Cardiac muscle cell (in vitro differentiated cells and primary cell): Measurements from ENCODE around the gene SPTAN1. TPM values are rescaled to one million over a fixed set of nuclear protein-coding genes. Genes with fewer than 3 reads are reported as not detected.

Experiments used
- DNase-seq, 2 donors: peaks; one replicate each; pipeline versions ENCODE4 v3.0.0 to v3.0.0-alpha.2; 2010 to 2017; ENCODE audit warnings: low read depth in 1 of 2, low spot score in 1 of 2
- H3K27ac ChIP-seq: fragments of 200-600 bp; sonication (generic); 2 replicates; pipeline ENCODE4 v1.5.1; 2016
- H3K27me3 ChIP-seq: fragments of 200-600 bp; sonication (generic); 2 replicates; pipeline ENCODE4 v1.6.0; 2016; ENCODE audit warnings: control low read depth
- H3K36me3 ChIP-seq: fragments of 200-600 bp; sonication (generic); 2 replicates; pipeline ENCODE4 v1.5.1; 2016; ENCODE audit warnings: control low read depth
- H3K4me1 ChIP-seq: fragments of 200-600 bp; sonication (generic); 2 replicates; pipeline ENCODE4 v1.8.1; 2017; ENCODE audit warnings: low read depth, mild to moderate bottlenecking, mixed run types
- H3K4me3 ChIP-seq: fragments of 200-600 bp; sonication (generic); 2 replicates; pipeline ENCODE4 v1.5.1; 2016; ENCODE audit warnings: mild to moderate bottlenecking
- H3K9me3 ChIP-seq: fragments of 200-600 bp; sonication (generic); 2 replicates; pipeline ENCODE4 v1.5.1; 2017; ENCODE audit warnings: low read depth, mild to moderate bottlenecking, control low read depth
- CTCF ChIP-seq: IDR thresholded peaks from 2 replicates; pipeline ENCODE4 v1.5.1; 2012; ENCODE audit warnings: low read depth, mild to moderate bottlenecking, low read length
- polyA plus RNA-seq: library from polyadenylated mRNA; unstranded; fragments of >200 nt; fragmentation: Nextera tagmentation; extraction: Ambion mirVana; gene quantifications from 2 replicates; pipeline ENCODE4 v1.2.1, GENCODE V29; 2016
- total RNA-seq: library from RNA; depleted of rRNA; stranded (reverse); fragments of >200 nt; gene quantifications from 2 replicates; pipeline ENCODE4 v1.2.3, GENCODE V29; 2016

SPTAN1 gene
- total and polyA plus RNA-seq, 2 experiments from 2014 or later, result 118 to 227 TPM

DNA sequence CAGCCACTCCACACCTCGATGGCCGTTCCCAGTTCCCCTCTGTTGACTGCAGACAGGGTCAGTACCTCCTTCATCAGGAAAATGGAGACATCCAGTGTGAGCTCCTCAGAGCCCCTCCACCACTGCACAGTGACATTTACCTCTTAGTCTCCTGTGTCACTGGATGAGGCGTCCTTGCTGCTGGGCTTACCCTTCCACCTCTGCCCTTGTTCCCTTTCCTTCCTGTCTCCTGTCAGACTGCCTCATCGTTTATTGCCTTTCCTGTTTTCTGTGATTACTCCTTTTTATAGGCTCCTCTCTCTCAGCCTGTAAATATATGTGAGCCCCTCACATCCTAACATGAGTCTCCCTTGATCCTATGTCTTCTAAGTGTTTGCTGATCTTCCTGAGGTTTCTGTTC, 23.2 kb upstream of the SPTAN1 start:
- Histone ChIP-seq H3K4me3 (no peak overlapping the region), H3K36me3 (peaks cover 27% of the 10 kb centered on the region)

DNA sequence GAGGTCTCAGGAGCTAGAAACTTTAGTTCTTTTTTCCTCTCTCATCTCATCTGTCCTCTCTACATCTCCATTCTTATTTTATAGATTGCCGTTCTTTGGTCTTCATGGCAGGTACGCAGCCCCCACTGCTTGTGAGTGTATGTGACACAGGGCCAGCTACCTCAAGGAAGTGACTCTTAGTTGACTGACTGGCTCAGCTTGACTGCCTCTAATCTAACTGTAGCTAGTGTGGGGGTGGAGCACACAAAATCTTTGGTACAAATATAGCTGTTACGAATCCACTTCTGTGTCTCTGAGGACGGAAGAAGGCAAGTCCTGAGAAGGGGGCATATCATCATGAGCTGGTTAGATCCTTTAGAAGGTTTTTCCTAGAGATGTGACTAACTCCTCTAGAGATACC, 19.8 kb upstream of the SPTAN1 start:
- no peak for TF ChIP-seq CTCF
- Histone ChIP-seq H3K4me1 (peaks cover 5% of the 10 kb centered on the region), H3K27ac (peak overlapping the region; percentile 87), H3K9me3 (no peaks in the 10 kb centered on the region), H3K27me3 (no peaks in the 10 kb centered on the region), H3K36me3 (peaks cover 12% of the 10 kb centered on the region), H3K4me3 (no peak overlapping the region)
- peak in 1 of 2 donors; percentile 27 for DNase-seq

More for the DNA sequence above, 23.2 kb upstream of the SPTAN1 start:
- H3K27me3 ChIP-seq, result no peaks in the 10 kb centered on the region
- no peak overlapping the region for H3K27ac ChIP-seq
- DNase-seq, result no peak
- no peak for TF ChIP-seq CTCF
- H3K9me3 ChIP-seq, result no peaks in the 10 kb centered on the region
- peaks cover 5% of the 10 kb centered on the region for H3K4me1 ChIP-seq

DNA sequence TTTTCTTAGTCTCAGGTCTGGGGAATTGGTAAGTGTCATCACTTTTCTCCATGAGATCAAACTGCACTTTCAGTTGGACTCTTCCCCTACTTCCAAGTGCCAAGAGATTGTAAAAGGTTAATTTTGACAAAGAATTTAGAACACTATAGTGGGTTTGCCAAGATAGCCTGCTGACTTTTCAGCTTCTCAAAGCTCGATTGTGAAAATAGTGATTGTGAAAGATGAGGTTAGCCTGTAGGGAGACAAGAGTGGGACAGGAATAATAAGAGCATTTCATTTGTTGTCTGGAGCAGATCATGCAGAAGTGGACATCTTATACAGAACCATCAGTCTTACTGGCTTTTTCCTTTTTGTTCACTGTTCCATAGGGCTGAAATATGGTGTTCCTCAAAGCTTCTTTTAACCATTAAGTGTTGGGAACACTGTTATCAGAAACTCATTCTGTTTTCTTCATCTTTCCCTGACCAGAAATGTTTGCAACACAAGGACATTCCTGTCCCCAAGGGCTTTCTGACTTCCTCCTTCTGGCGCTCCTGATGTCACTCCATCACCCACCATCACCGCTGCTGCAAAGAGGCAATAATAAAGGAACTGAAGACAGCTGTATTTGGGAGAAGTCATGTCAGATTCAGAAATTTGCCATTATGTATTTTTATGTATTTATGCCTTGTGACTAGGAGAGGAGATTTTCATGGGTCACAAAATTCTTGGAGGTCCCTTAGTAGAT, 11.6 kb upstream of the SPTAN1 start:
- Histone ChIP-seq H3K9me3 (no peaks in the 10 kb centered on the region), H3K27me3 (no peaks in the 10 kb centered on the region), H3K36me3 (peaks cover 43% of the 10 kb centered on the region), H3K4me3 (no peak overlapping the region), H3K4me1 (no peaks in the 10 kb centered on the region), H3K27ac (no peak overlapping the region)
- TF ChIP-seq CTCF, result no peak
- DNase-seq, result peak in 1 of 2 donors; percentile 68

- no peak overlapping the region for H3K27ac ChIP-seq
- peaks cover 9% of the 10 kb centered on the region for H3K36me3 ChIP-seq
- TF ChIP-seq CTCF, result no peak
- no peaks in the 10 kb centered on the region for H3K27me3 ChIP-seq
- no peaks in the 10 kb centered on the region for H3K9me3 ChIP-seq
- peaks cover 23% of the 10 kb centered on the region for H3K4me1 ChIP-seq
- no peak overlapping the region for H3K4me3 ChIP-seq
- DNase-seq, result no peak
Observed at GRCh38 chr9:128546504-128546903, 5.9 kb upstream of the SPTAN1 start.

DNA sequence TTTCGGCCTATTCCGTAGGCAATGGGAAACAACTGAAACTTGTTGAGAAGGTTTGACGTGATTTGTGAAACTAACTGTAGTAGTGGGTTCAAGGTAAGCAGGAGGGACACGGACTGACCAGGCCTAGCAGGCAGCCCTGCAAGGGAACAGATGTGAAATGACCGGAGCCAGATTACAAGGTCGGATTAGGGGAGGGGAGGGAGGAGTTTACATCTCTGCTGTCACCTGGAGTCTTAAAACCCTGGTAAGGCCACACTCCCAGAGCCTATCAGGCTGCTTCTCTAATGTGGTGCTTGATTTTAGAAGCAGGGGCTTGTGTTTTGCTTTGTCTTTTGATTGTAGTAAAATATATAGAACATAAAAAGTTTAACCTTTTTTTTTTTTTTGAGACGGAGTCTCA, 3.5 kb upstream of the SPTAN1 start:
- Histone ChIP-seq H3K4me1 (peaks cover 31% of the 10 kb centered on the region), H3K27ac (peak overlapping the region; percentile 70), H3K9me3 (no peaks in the 10 kb centered on the region), H3K36me3 (no peaks in the 10 kb centered on the region), H3K4me3 (no peak overlapping the region), H3K27me3 (no peaks in the 10 kb centered on the region)
- DNase-seq, result no peak
- TF ChIP-seq CTCF, result no peak
